ENCODE data around the gene ZNF397. TPM values are rescaled to one million over a fixed set of nuclear protein-coding genes. Genes with fewer than 3 reads are reported as not detected.

The ZNF397 gene
- total and polyA plus RNA-seq, 7 experiments from 2014 or later = 9.0 to 59.1 (median 14.5) TPM

DNA sequence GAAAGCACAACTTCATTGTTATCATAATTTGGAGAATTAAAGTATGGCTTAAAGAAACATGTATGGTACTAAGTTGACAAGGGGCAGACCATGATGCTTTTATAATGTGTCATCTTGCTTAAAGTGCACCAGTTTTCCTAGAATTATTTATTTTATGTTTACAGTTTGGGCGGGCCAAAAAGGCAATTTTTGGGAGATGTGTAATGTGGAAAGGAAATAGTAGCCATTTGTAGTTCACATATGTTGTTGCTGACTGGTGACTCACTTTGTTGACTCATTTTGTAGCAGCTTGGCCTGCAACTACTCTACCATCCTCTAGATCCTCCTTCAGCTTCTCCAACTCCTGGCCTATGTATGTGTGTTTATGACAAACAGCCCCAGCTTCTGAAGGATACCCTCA is 41.5 kb downstream of the ZNF397 start:
- no peak for ATAC-seq
- Histone ChIP-seq H3K9me3 (ENCODE audit: control insufficient read depth in 2 of 3, low read length in 3 of 3) (no peaks in the 10 kb centered on the region), H3K4me3 (ENCODE audit: low read length) (no peak overlapping the region), H3K27ac (ENCODE audit: low read depth, low read length) (no peak overlapping the region), H3K4me1 (ENCODE audit: control insufficient read depth in 2 of 2, insufficient read depth in 2 of 2, low read length in 2 of 2) (no peaks in the 10 kb centered on the region), H3K36me3 (ENCODE audit: control insufficient read depth in 2 of 3, insufficient read depth in 3 of 3, low read length in 3 of 3) (peaks cover 0 to 20% (median 0%) of the 10 kb centered on the region in 3 experiments), H3K27me3 (ENCODE audit: control insufficient read depth in 2 of 2, insufficient read depth in 2 of 2, low read length in 2 of 2) (no peaks in the 10 kb centered on the region)
- Mint-ChIP-seq H3K36me3 (peaks cover 9 to 64% (median 39%) of the 10 kb centered on the region in 5 donors), H3K9me3 (peaks cover 0 to 34% (median 7%) of the 10 kb centered on the region in 11 donors), H3K4me3 (no peak overlapping the region), H3K27ac (no peak overlapping the region), H3K27me3 (no peaks in the 10 kb centered on the region), H3K4me1 (peaks cover 0 to 47% (median 26%) of the 10 kb centered on the region in 7 donors)
- CTCF ChIA-PET = interaction anchor here (0.6 kb wide), 1 partner anchor 145 kb away, joined by 3 read pairs; no protein-coding TSS in a partner anchor
- POLR2A ChIA-PET = no interaction called here
- DNase-seq = no peak
- intact Hi-C loops (cut with micrococcal nuclease) = no loop called here

GRCh38 chr18:35283923-35284794 is 43.3 kb downstream of the ZNF397 start:
- H3K4me3 ChIP-seq (ENCODE audit: low read length) = no peak overlapping the region
- H3K4me3 Mint-ChIP-seq = no peak overlapping the region
- H3K4me1 ChIP-seq (ENCODE audit: control insufficient read depth in 2 of 2, insufficient read depth in 2 of 2, low read length in 2 of 2) = peaks cover 0 to 6% of the 10 kb centered on the region in 2 donors
- peaks cover 0 to 20% (median 0%) of the 10 kb centered on the region in 3 experiments for H3K36me3 ChIP-seq (ENCODE audit: control insufficient read depth in 2 of 3, insufficient read depth in 3 of 3, low read length in 3 of 3)
- intact Hi-C loops (cut with micrococcal nuclease) = no loop called here
- peaks cover 5 to 42% (median 23%) of the 10 kb centered on the region in 7 donors for H3K4me1 Mint-ChIP-seq
- ATAC-seq (no peak), DNase-seq (no peak)
- H3K36me3 Mint-ChIP-seq = peaks cover 3 to 61% (median 32%) of the 10 kb centered on the region in 5 donors
- ChIA-PET POLR2A (interaction anchor here (2.1 kb wide), 1 partner anchor 16 kb away, joined by 7 read pairs; no protein-coding TSS in a partner anchor), CTCF (interaction anchor here (0.5 kb wide), 1 partner anchor 139 kb away, joined by 3 read pairs; no protein-coding TSS in a partner anchor)
- no peaks in the 10 kb centered on the region for H3K27me3 Mint-ChIP-seq
- H3K27me3 ChIP-seq (ENCODE audit: control insufficient read depth in 2 of 2, insufficient read depth in 2 of 2, low read length in 2 of 2) = no peaks in the 10 kb centered on the region
- no peaks in the 10 kb centered on the region for H3K9me3 ChIP-seq (ENCODE audit: control insufficient read depth in 2 of 3, low read length in 3 of 3)
- no peak overlapping the region for H3K27ac Mint-ChIP-seq
- H3K9me3 Mint-ChIP-seq = peaks cover 0 to 30% (median 2%) of the 10 kb centered on the region in 11 donors
- no peak overlapping the region for H3K27ac ChIP-seq (ENCODE audit: low read depth, low read length)

DNA sequence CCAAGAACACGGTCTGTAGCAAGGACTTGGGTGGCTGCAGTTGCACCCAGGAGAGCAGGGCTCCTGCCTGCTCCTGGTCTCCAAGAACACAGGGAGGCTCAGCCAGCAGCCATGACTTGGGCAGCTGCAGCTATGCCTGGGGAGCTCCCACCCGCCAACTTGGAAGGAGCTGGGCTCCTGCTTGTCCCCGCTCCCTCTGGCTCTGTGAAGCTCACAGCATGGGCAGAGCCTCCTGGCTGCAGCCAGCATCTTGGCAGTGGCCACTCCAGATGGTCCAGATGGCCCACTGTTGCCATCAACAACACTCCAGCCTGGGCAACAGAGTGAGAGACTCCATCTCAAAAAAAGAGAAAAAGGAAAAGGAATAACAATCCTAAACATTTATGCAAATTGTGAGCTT is 44.0 kb downstream of the ZNF397 start:
- POLR2A ChIA-PET = interaction anchor here (2.1 kb wide), 1 partner anchor 17 kb away, joined by 7 read pairs; no protein-coding TSS in a partner anchor
- no peak overlapping the region for H3K4me3 Mint-ChIP-seq
- CTCF ChIA-PET = no interaction called here
- Histone ChIP-seq H3K9me3 (ENCODE audit: control insufficient read depth in 2 of 3, low read length in 3 of 3) (no peaks in the 10 kb centered on the region), H3K36me3 (ENCODE audit: control insufficient read depth in 2 of 3, insufficient read depth in 3 of 3, low read length in 3 of 3) (peaks cover 0 to 20% (median 0%) of the 10 kb centered on the region in 3 experiments), H3K27ac (ENCODE audit: low read depth, low read length) (no peak overlapping the region), H3K27me3 (ENCODE audit: control insufficient read depth in 2 of 2, insufficient read depth in 2 of 2, low read length in 2 of 2) (no peaks in the 10 kb centered on the region), H3K4me3 (ENCODE audit: low read length) (no peak overlapping the region), H3K4me1 (ENCODE audit: control insufficient read depth in 2 of 2, insufficient read depth in 2 of 2, low read length in 2 of 2) (peaks cover 0 to 11% of the 10 kb centered on the region in 2 donors)
- peaks cover 0 to 58% (median 29%) of the 10 kb centered on the region in 5 donors for H3K36me3 Mint-ChIP-seq
- intact Hi-C loops (cut with micrococcal nuclease) = no loop called here
- H3K9me3 Mint-ChIP-seq = peaks cover 0 to 28% (median 0%) of the 10 kb centered on the region in 11 donors
- H3K4me1 Mint-ChIP-seq = peaks cover 8 to 45% (median 27%) of the 10 kb centered on the region in 7 donors
- H3K27me3 Mint-ChIP-seq = no peaks in the 10 kb centered on the region
- H3K27ac Mint-ChIP-seq = no peak overlapping the region
- DNase-seq = no peak
- no peak for ATAC-seq

DNA sequence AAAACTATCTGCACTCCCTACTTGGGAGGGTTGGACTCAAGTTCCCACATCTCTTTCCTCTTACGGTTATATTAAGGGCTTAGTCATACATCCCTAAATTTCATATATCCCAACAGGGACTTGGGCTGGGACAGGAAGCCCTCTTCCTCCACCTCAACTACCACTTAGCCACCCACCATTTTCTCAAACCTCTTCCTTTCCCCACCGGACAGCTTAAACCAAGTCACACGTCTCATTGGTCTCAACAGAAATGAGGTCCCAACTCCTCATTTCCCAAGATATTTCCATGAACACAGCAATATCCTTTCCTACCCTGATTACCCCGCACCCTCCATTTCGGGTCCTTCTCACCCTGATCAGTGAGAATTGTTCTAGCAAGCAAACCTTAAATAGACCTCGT is 48.5 kb downstream of the ZNF397 start:
- peaks cover 29 to 78% (median 66%) of the 10 kb centered on the region in 7 donors for H3K4me1 Mint-ChIP-seq
- peak overlapping the region; percentile 97 to 99 (median 98) for H3K4me3 Mint-ChIP-seq
- Histone ChIP-seq H3K9me3 (ENCODE audit: control insufficient read depth in 2 of 3, low read length in 3 of 3) (no peaks in the 10 kb centered on the region), H3K4me1 (ENCODE audit: control insufficient read depth in 2 of 2, insufficient read depth in 2 of 2, low read length in 2 of 2) (peaks cover 16 to 18% of the 10 kb centered on the region in 2 donors), H3K27ac (ENCODE audit: low read depth, low read length) (peak overlapping the region; percentile 86), H3K4me3 (ENCODE audit: low read length) (peak overlapping the region; percentile 90), H3K36me3 (ENCODE audit: control insufficient read depth in 2 of 3, insufficient read depth in 3 of 3, low read length in 3 of 3) (peaks cover 0 to 4% (median 0%) of the 10 kb centered on the region in 3 experiments), H3K27me3 (ENCODE audit: control insufficient read depth in 2 of 2, insufficient read depth in 2 of 2, low read length in 2 of 2) (no peaks in the 10 kb centered on the region)
- ChIA-PET CTCF (no interaction called here), POLR2A (interaction anchor here (0.7 to 3.3 kb wide), 10 partner anchors 10 to 310 kb away, joined by 3 to 32 read pairs (median 4); partner anchors contain the start of genes INO80C, ZNF24 and ZNF397)
- no peaks in the 10 kb centered on the region for H3K27me3 Mint-ChIP-seq
- peak in 3 of 9 donors; percentile 5 to 10 (median 7) for DNase-seq
- intact Hi-C loops (cut with micrococcal nuclease) = no loop called here
- H3K27ac Mint-ChIP-seq = peak overlapping the region; percentile 94 to 100 (median 98)
- H3K36me3 Mint-ChIP-seq = peaks cover 0 to 42% (median 21%) of the 10 kb centered on the region in 5 donors
- peaks cover 0 to 19% (median 1%) of the 10 kb centered on the region in 11 donors for H3K9me3 Mint-ChIP-seq
- ATAC-seq = no peak

GRCh38 chr18:35289727-35290093 is 48.9 kb downstream of the ZNF397 start:
- Mint-ChIP-seq H3K27me3 (no peaks in the 10 kb centered on the region), H3K4me3 (peak overlapping the region; percentile 97 to 99 (median 98)), H3K36me3 (peaks cover 0 to 45% (median 25%) of the 10 kb centered on the region in 5 donors), H3K9me3 (peaks cover 0 to 19% (median 1%) of the 10 kb centered on the region in 11 donors), H3K27ac (peak overlapping the region; percentile 94 to 100 (median 98)), H3K4me1 (peaks cover 29 to 82% (median 70%) of the 10 kb centered on the region in 7 donors)
- ChIA-PET POLR2A (interaction anchor here (0.7 to 3.3 kb wide), 11 partner anchors 11 to 311 kb away, joined by 3 to 32 read pairs (median 4); partner anchors contain the start of genes INO80C, ZNF24 and ZNF397), CTCF (no interaction called here)
- Histone ChIP-seq H3K27ac (ENCODE audit: low read depth, low read length) (peak overlapping the region; percentile 86), H3K36me3 (ENCODE audit: control insufficient read depth in 2 of 3, insufficient read depth in 3 of 3, low read length in 3 of 3) (peaks cover 0 to 4% (median 0%) of the 10 kb centered on the region in 3 experiments), H3K4me3 (ENCODE audit: low read length) (peak overlapping the region; percentile 90), H3K27me3 (ENCODE audit: control insufficient read depth in 2 of 2, insufficient read depth in 2 of 2, low read length in 2 of 2) (no peaks in the 10 kb centered on the region), H3K9me3 (ENCODE audit: control insufficient read depth in 2 of 3, low read length in 3 of 3) (no peaks in the 10 kb centered on the region), H3K4me1 (ENCODE audit: control insufficient read depth in 2 of 2, insufficient read depth in 2 of 2, low read length in 2 of 2) (peaks cover 16 to 18% of the 10 kb centered on the region in 2 donors)
- DNase-seq (no peak), ATAC-seq (peak; percentile 36)
- intact Hi-C loops (cut with micrococcal nuclease) = loop anchor here (1.0 to 5.0 kb wide), 17 partner anchors 22 to 1539 kb away; partner anchors contain the start of genes ELP2 (in 2 of the 2), INO80C (in 2 of the 2), MAPRE2 (in 2 of the 2) and RMP24 (in 2 of the 2)

DNA sequence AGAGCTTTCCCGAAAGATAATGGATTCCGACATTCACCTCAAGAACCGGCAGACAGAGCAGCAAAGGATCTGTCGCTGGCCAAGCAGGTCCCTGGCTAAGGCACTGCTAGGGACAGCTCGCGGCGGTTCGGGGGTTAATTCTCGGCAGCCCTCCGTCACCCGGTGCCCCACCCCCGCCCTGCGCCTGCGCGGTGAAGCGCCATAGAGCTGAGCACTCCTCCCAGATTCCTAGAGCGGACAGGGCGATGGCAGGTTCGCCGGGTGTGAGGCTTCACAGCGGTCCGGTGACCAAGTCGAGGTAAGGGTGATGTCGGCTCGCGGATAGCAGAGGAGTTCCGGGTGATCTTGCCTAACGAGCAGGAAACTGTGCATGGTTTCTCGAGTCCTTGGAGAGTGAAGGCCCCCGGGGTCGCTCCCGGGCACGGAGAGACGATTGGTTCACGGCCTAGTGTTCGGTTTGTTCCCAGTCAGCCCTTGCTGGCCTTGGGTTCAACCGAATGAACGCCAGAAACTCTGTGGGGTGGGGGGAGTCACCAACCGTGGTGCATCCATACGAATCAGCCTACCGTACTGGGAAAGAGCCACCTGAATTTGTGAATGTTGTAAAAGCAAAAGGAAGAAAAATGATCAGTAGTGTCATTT is 49.4 kb downstream of the ZNF397 start, which contains the start of gene ZSCAN30:
TSS of gene ZSCAN30 (minus strand) at position 136 of the 642 bp plus-strand sequence. CDS start 25,877 bp downstream, outside the sequence.
- H3K27ac Mint-ChIP-seq = peak within 1 kb of the TSS; percentile 94 to 100 (median 98)
- ChIA-PET CTCF (no interaction called here), POLR2A (interaction anchor here (0.9 to 3.3 kb wide), 10 partner anchors 11 to 259 kb away, joined by 3 to 32 read pairs (median 4); partner anchors contain the start of genes INO80C, ZNF24 and ZNF397)
- ATAC-seq (peak; percentile 99), DNase-seq (peak; percentile 90 to 96 (median 94))
- H3K4me1 Mint-ChIP-seq = peaks cover 29 to 86% (median 75%) of the 10 kb centered on the region in 7 donors
- Histone ChIP-seq H3K27ac (ENCODE audit: low read depth, low read length) (peak within 1 kb of the TSS; percentile 86), H3K4me3 (ENCODE audit: low read length) (peak within 1 kb of the TSS; percentile 90), H3K4me1 (ENCODE audit: control insufficient read depth in 2 of 2, insufficient read depth in 2 of 2, low read length in 2 of 2) (peaks cover 16 to 18% of the 10 kb centered on the region in 2 donors), H3K36me3 (ENCODE audit: control insufficient read depth in 2 of 3, insufficient read depth in 3 of 3, low read length in 3 of 3) (peaks cover 0 to 9% (median 0%) of the 10 kb centered on the region in 3 experiments), H3K9me3 (ENCODE audit: control insufficient read depth in 2 of 3, low read length in 3 of 3) (no peaks in the 10 kb centered on the region), H3K27me3 (ENCODE audit: control insufficient read depth in 2 of 2, insufficient read depth in 2 of 2, low read length in 2 of 2) (no peaks in the 10 kb centered on the region)
- no peaks in the 10 kb centered on the region for H3K27me3 Mint-ChIP-seq
- H3K4me3 Mint-ChIP-seq = peak within 1 kb of the TSS; percentile 97 to 99 (median 98)
- intact Hi-C loops (cut with micrococcal nuclease) = loop anchor here (1.0 to 5.0 kb wide), 17 partner anchors 23 to 1539 kb away; partner anchors contain the start of genes ELP2 (in 2 of the 2), INO80C (in 2 of the 2), MAPRE2 (in 2 of the 2) and RMP24 (in 2 of the 2)
- peaks cover 0 to 50% (median 30%) of the 10 kb centered on the region in 5 donors for H3K36me3 Mint-ChIP-seq
- peaks cover 0 to 22% (median 3%) of the 10 kb centered on the region in 11 donors for H3K9me3 Mint-ChIP-seq
